ENCODE results near the gene LIF. TPM values are rescaled to one million over a fixed set of nuclear protein-coding genes. Genes with fewer than 3 reads are reported as not detected.
A peak's percentile ranks its signal among the peaks of the same experiment; 100 is the strongest.

Gene LIF
- total RNA-seq, 2 experiments from 2014 or later: 0.17 to 0.30 TPM

GRCh38 chr22:30230330-30230729, 16.2 kb downstream of the LIF start:
- H3K9me3 Mint-ChIP-seq: no peaks in the 10 kb centered on the region
- H3K27me3 Mint-ChIP-seq: no peaks in the 10 kb centered on the region
- CTCF ChIA-PET: no interaction called here
- intact Hi-C loops (cut with DNase I, micrococcal nuclease): no loop called here
- POLR2A ChIA-PET: no interaction called here
- H3K9me3 ChIP-seq (ENCODE audit: control insufficient read depth in 1 of 2, insufficient read depth in 1 of 2, low read length in 2 of 2): no peaks in the 10 kb centered on the region
- peaks cover 26% of the 10 kb centered on the region for H3K4me1 ChIP-seq (ENCODE audit: insufficient read depth, low read length)
- H3K4me3 Mint-ChIP-seq: no peak overlapping the region
- H3K4me3 ChIP-seq (ENCODE audit: low read length): no peak overlapping the region
- no peak overlapping the region for H3K27ac Mint-ChIP-seq
- H3K36me3 Mint-ChIP-seq (ENCODE audit: low read depth): no peaks in the 10 kb centered on the region
- no peaks in the 10 kb centered on the region for H3K27me3 ChIP-seq (ENCODE audit: control insufficient read depth in 1 of 2, insufficient read depth in 2 of 2, low read length in 2 of 2)
- ATAC-seq (ENCODE audit: poor library complexity): no peak
- no peak overlapping the region for H3K27ac ChIP-seq (ENCODE audit: low read depth in 1 of 2, low read length in 2 of 2)
- H3K4me1 Mint-ChIP-seq (ENCODE audit: low read depth): peaks cover 20% of the 10 kb centered on the region
- no peaks in the 10 kb centered on the region for H3K36me3 ChIP-seq (ENCODE audit: insufficient read depth, low read length)
- TF ChIP-seq, protein P1, sequence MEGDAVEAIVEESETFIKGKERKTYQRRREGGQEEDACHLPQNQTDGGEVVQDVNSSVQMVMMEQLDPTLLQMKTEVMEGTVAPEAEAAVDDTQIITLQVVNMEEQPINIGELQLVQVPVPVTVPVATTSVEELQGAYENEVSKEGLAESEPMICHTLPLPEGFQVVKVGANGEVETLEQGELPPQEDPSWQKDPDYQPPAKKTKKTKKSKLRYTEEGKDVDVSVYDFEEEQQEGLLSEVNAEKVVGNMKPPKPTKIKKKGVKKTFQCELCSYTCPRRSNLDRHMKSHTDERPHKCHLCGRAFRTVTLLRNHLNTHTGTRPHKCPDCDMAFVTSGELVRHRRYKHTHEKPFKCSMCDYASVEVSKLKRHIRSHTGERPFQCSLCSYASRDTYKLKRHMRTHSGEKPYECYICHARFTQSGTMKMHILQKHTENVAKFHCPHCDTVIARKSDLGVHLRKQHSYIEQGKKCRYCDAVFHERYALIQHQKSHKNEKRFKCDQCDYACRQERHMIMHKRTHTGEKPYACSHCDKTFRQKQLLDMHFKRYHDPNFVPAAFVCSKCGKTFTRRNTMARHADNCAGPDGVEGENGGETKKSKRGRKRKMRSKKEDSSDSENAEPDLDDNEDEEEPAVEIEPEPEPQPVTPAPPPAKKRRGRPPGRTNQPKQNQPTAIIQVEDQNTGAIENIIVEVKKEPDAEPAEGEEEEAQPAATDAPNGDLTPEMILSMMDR (IDR thresholded peaks at IDR 0.05): no peak
- no peak for DNase-seq

- Mint-ChIP-seq H3K4me3 (no peak overlapping the region), H3K27ac (no peak overlapping the region), H3K27me3 (no peaks in the 10 kb centered on the region), H3K4me1 (ENCODE audit: low read depth) (peaks cover 31% of the 10 kb centered on the region), H3K9me3 (no peaks in the 10 kb centered on the region), H3K36me3 (ENCODE audit: low read depth) (no peaks in the 10 kb centered on the region)
- H3K27me3 ChIP-seq (ENCODE audit: control insufficient read depth in 1 of 2, insufficient read depth in 2 of 2, low read length in 2 of 2): no peaks in the 10 kb centered on the region
- ATAC-seq (ENCODE audit: poor library complexity) (no peak), DNase-seq (no peak)
- no peak overlapping the region for H3K4me3 ChIP-seq (ENCODE audit: low read length)
- intact Hi-C loops (cut with DNase I, micrococcal nuclease): no loop called here
- CTCF ChIA-PET: no interaction called here
- POLR2A ChIA-PET: no interaction called here
- H3K36me3 ChIP-seq (ENCODE audit: insufficient read depth, low read length): no peaks in the 10 kb centered on the region
- peaks cover 40% of the 10 kb centered on the region for H3K4me1 ChIP-seq (ENCODE audit: insufficient read depth, low read length)
- H3K27ac ChIP-seq (ENCODE audit: low read depth in 1 of 2, low read length in 2 of 2): no peak overlapping the region
- no peaks in the 10 kb centered on the region for H3K9me3 ChIP-seq (ENCODE audit: control insufficient read depth in 1 of 2, insufficient read depth in 1 of 2, low read length in 2 of 2)
- TF ChIP-seq, protein P1 (IDR thresholded peaks at IDR 0.05): no peak
Observed at GRCh38 chr22:30228509-30229359, 17.8 kb downstream of the LIF start.

DNA sequence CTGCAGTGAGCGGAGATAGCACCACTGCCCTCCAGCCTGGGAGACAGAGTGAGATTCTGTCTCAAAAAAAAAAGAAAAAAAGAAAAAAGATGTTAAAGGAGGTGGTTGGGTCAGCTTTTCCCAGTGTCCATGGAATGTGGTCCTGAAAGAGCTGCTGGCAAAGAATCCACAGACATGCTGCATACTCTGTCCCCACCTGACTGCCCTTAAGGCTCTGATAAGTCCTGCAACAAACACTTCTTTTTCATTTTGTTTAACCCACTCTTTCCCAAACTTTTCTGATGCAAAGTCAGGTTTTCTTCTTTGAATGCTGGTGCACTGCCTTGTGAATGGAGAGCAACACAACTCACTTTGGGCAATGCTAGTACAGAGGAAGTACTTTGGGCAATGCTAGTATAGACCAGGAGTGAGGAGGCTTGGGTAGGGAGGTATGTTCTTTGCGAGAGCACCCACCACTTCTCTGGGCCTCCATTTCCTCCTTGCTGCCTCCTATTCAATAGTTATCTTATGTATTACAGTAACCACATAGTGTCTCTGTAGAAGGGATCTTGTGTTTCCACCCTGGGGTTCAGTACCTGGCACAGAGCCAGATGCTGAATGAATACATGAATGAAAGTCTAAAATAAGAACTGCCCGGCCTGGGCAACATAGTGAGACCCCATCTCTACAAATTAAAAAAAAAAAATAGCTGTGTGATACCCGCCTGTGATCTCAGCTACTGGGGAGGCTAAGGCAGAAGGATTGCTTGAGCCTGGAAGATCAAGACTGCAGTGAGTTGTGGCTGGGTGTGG, 18.9 kb downstream of the LIF start:
- H3K9me3 Mint-ChIP-seq: no peaks in the 10 kb centered on the region
- ATAC-seq (ENCODE audit: poor library complexity): no peak
- H3K27me3 Mint-ChIP-seq: no peaks in the 10 kb centered on the region
- Histone ChIP-seq H3K27me3 (ENCODE audit: control insufficient read depth in 1 of 2, insufficient read depth in 2 of 2, low read length in 2 of 2) (no peaks in the 10 kb centered on the region), H3K4me3 (ENCODE audit: low read length) (no peak overlapping the region), H3K4me1 (ENCODE audit: insufficient read depth, low read length) (peaks cover 48% of the 10 kb centered on the region), H3K36me3 (ENCODE audit: insufficient read depth, low read length) (no peaks in the 10 kb centered on the region), H3K27ac (ENCODE audit: low read depth in 1 of 2, low read length in 2 of 2) (no peak overlapping the region), H3K9me3 (ENCODE audit: control insufficient read depth in 1 of 2, insufficient read depth in 1 of 2, low read length in 2 of 2) (no peaks in the 10 kb centered on the region)
- peaks cover 42% of the 10 kb centered on the region for H3K4me1 Mint-ChIP-seq (ENCODE audit: low read depth)
- H3K27ac Mint-ChIP-seq: peak overlapping the region; percentile 55
- intact Hi-C loops (cut with DNase I, micrococcal nuclease): no loop called here
- ChIA-PET CTCF (no interaction called here), POLR2A (no interaction called here)
- DNase-seq: no peak
- H3K4me3 Mint-ChIP-seq: no peak overlapping the region
- no peaks in the 10 kb centered on the region for H3K36me3 Mint-ChIP-seq (ENCODE audit: low read depth)
- TF ChIP-seq, protein P1 (IDR thresholded peaks at IDR 0.05): no peak

Measured in CD4-positive, alpha-beta T cell (primary cell).